GM19397 (cell line): Measurements from ENCODE around the gene TRPM2.

Experiments
- ATAC-seq: cut with Tn5 transposase; IDR thresholded peaks from one replicate; pipeline ENCODE4 v1.9.1; 2021; ENCODE audit warnings: mild to moderate bottlenecking, moderate library complexity; ENCODE audit not compliant: unreplicated experiment

TRPM2 gene

DNA sequence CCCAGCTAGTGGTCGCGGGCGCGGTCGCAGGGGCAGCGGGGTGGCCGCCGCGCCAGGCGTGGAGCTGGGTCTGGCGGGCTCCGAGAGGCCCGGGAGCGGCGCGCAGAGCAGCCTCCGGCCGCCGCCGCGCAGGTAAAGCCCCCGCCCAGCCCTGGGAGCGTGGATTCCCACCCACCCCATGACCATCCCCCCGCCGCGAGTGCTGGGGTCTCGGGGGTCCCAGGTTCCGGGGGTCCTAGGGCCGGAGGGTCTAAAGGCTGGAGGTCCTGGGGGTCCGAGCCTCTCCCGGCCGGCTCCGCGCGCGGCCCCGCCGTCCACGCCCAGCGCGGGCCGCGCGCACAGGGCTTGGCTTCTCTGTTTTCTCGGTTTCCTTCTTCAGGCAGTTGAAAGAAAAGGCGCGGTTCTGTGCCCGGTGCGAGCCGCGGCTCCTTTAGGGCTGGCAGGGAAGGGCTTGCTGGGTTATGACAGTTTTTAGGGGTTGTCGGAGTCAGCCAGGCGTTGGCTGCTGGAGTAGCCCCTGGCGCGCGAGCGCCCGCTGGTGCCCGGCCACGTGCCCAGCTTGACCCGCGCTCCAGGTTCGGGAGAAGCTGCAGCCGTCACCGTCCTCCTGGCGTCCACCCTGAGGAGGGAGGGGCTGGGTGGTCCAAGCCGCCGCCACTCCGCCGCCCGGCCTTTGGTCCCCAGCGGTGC lies 102.2 kb downstream of the TRPM2 start:
- peak; percentile 38 for ATAC-seq

DNA sequence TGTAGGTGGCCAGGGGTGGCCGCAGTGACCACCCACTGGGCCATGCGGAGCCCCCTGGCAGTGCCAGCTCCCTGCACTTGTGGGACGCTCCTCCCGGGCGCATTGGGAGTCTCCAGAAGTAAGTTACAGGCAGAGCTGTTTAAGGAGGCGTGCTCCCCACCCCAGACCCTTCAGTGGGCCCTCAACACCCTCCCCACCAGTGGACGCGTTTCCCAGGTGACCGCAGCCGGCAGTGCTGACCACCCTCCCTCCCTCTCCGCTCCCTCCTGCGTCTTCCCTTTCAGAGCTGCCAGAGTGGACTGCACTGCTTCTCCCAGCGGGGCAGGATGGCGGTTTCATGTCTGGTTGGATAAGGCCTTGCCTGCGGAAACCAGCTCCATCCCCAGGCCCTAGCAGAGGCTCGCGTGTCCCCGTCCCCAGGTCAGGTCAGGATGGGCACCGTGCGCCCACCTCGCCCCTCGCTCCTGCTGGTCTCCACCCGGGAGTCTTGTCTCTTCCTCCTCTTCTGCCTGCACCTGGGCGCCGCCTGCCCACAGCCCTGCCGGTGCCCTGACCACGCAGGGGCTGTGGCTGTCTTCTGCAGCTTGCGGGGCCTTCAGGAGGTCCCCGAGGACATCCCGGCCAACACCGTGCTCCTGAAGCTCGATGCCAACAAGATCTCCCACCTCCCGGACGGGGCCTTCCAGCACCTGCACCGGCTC lies 102.9 kb downstream of the TRPM2 start:
- ATAC-seq, result no peak

DNA sequence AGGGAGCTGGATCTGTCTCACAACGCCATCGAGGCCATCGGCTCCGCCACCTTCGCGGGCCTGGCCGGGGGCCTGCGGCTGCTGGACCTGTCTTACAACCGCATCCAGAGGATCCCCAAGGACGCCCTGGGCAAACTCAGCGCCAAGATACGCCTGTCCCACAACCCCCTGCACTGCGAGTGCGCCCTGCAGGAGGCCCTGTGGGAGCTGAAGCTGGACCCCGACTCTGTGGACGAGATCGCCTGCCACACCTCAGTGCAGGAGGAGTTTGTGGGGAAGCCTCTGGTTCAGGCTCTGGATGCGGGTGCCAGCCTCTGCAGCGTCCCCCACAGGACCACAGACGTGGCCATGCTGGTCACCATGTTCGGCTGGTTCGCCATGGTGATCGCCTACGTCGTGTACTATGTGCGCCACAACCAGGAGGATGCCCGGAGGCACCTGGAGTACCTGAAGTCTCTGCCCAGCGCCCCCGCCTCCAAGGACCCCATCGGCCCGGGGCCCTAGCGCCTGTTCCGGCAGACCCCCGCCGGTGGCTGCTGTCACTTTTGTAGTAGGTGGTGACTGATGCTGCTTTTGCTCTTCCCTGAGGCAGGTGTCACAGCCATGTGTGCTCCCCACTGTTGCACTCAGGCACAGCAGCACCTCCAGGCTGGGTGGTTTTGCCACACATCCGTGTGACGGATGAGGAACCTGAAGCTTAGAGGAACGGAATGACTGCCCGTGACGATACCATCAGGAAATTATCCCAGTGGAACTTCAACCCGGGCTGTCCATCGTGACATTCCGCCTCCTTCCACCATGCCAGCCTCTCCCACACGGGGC lies 103.7 kb downstream of the TRPM2 start:
- no peak for ATAC-seq

DNA sequence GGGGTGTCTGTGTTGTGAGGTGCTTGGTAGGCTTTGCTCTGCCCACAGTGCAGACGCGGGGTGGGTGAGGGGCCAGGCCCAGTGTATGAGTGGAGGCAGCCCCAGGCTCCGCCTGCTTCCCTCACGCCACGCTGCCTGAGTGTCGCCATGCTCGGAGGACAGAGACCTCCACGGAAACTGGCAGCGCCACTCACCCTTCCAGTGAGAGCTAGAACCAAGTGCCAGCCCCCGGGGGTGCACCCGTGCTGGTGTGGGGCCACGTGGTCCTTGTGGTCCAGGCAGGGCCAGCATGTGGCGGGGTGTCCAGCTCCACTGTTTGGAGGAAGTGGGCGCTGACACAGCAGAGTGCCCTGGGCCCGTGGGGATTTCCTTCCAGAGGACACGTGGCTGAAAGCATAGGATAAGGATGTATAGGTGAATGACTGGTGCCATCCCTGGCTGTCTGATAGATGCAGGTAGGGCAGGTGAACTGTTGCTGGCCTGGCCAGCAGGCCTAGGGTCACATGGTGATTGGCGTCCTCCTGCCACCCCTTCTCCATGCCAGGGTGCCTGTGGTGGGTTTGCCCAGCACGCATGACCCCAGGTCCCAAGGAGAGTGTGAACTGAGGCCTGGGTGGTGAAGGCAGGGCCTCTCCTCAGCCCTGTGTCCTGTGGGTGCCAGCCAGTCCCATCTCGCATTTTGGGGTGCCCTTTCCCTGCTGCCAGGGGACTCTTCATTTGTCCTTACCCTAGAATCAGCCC lies 105.7 kb downstream of the TRPM2 start:
- ATAC-seq, result no peak

DNA sequence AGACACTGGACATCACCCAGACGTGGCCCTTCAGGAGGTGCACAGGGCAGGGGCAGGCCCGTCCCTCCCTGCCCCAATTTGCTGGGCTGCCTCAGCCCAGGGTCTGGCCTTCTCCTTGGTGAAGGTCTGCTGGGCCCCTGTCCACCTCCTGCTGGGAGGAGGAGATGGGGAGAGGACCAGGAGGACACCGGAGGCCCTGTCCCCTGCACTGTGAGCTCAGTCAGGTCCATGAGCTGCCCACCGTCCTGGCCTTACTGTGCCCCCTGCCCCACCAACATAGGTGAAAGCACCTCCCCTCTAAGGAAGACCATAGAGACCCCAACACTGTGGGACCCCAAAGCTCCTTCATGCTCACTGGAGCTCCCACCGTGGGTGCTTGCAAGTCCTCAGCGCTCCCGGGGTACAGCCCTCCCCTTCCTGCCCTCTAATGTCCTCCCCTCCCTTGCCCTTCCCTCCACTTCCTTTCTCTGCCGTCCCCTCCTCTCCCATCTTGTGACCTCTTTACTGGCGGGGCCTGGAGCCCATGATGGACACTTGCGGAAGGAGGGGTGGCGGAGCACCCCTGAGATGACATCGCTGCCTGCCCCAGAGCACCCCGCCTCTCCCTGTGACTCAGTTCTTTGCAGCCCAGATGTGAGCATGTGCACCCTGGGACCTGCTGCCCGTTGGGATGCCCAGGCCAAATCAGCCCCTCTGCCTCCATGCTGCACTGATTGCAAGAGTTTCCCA lies 106.5 kb downstream of the TRPM2 start:
- no peak for ATAC-seq

GRCh38 chr21:44460441-44460755 lies 107.0 kb downstream of the TRPM2 start:
- ATAC-seq, result no peak

DNA sequence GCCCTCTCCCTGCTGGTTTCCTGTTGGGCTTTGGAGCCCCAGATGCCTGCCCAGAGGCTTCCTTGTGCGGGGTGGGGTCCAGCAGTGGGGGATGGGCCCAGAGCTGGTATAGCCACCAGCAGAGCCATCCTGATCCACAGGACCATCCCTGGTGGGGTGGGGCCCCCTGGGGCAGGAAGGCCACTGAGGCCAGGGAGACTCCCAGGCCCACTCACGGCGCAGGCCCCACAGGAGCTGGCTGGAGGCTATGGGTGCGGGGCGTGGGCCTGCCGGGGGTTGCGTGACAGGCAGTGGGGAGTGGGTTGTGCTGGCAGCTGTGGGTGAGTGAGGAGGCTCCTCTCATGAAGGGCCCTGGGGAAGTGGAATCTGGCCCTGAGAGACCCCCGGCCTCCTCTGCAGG lies 107.6 kb downstream of the TRPM2 start:
- no peak for ATAC-seq

DNA sequence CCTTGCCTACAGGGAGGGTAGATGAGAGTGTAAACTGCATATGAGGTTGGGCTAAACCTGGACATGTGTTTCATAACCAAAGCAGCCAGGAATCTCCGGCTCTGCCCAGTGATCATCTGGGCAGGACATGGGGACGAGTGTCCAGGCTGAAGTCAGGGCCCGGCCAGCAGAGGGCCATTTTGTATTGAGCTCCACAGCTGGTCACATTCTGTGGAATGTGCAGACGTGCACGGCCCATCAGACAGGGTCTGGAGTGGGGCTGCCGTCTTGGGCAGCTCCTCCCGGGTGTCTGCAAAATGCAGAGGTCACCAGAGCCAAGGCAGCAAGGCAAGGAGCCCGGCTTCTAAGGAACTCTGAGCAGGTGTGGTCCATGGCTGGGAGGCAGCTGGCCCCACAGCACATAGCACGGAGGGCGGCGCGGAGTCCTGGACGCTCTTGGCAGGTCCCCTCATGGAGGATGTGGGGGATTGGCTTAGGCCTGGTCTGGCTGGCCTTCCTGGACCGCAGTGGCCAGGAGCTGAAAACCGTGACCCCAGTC lies 108.1 kb downstream of the TRPM2 start:
- no peak for ATAC-seq

- no peak for ATAC-seq
Measured at GRCh38 chr21:44462086-44462833, 108.8 kb downstream of the TRPM2 start.

GRCh38 chr21:44462834-44463200 lies 109.4 kb downstream of the TRPM2 start:
- no peak for ATAC-seq

DNA sequence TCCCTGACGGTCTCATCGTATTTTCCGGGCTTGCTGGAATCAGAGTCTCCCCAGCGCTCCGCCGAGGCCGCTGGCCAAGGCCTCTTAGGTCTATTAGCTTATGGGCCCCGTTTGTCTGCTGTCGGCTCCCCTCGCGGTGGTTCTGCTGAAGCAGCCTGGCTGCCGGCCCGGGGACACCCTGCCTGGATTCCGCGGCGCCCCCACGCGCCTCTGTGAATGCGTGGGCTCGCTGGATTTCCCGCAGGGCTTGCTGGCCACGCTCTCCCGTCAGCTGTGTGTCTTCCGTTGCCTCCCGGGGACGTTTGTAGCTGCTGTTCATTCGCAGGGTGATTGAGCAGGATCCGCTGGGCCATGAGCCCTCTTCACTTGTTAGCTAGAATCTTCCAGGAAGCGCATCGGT lies 110.3 kb downstream of the TRPM2 start:
- no peak for ATAC-seq

DNA sequence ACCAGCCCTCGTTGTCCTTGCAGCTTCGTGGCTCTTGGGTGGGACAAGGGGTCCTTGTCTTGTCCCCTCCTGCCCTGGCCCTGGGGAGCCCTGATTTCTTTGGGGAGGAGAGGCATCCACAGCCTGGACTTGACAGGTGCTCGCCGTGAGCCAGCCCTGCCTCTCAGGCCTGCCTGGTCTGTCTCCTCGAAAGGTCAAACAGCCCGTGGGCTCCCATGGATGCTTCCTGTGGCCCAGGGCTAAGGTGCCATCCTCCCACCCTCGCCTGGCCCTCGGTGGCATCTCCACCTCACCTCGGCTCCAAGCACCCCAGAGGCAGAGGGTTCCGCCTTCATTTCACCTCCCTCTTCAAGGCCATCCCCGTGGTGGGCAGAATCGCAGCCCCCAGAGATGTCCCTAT lies 110.9 kb downstream of the TRPM2 start:
- no peak for ATAC-seq

DNA sequence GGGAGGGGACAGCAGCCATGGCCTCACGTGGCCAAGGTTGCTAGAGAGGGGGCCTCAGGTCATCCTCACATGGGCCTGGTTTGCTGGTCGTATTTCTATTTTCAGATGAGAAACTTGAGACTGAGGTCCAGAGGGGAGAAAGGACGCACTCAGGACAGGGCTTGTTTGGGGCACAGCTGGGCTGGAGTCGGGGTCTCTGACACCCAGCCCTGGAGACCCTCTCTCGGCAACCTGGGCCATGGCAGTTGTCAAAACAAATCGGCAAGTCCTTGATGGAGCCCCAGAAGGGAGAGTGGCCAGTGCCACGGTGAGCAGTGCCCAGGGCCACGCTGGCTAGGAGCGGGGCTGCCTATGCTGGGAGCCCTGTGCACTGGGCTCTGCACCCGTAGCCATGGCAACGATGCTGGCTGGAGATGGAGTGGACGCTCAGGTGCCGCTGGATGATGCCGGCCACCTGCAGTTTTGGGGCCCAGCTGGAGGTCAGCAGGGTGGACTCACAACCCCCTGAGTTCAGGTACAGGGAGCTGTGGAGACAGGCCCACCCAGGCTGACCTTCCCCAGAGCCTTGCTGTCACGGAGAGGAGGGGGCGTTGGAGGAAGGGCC lies 113.0 kb downstream of the TRPM2 start:
- no peak for ATAC-seq

- no peak for ATAC-seq
Measured at GRCh38 chr21:44466996-44467858, 113.8 kb downstream of the TRPM2 start.

DNA sequence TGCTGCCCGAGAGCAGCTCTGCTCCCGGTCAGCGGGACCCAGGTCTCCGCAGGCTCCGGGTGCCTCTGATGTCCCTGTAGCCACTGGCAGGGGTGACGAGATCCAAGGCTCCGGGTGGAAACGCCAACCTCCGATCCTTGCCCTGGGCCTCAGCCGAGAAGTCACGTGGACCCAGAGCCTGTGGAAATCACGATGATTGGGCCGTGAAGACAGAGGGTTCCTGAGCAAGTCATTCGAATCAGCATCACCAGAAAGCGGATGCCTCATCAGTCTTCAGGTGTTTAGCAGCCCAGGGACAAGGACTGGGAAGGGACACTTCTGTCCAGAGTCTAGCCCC lies 114.4 kb downstream of the TRPM2 start:
- ATAC-seq, result no peak

GRCh38 chr21:44471341-44471740 lies 117.9 kb downstream of the TRPM2 start:
- ATAC-seq, result no peak

- no peak for ATAC-seq
Measured at GRCh38 chr21:44471996-44472395, 118.6 kb downstream of the TRPM2 start.

GRCh38 chr21:44473915-44474555 lies 120.6 kb downstream of the TRPM2 start:
- ATAC-seq, result no peak
